Activated CD8-positive, alpha-beta memory T cell treated with anti-CD3 and anti-CD28 coated beads for 4 hours (primary cell): ENCODE measurements around the gene EFTUD2.

Source experiments
- DNase-seq, 2 donors: peaks; one replicate each; pipeline ENCODE4 v3.0.0-alpha.2; 2020; ENCODE audit warnings: low read depth in 2 of 2

EFTUD2 gene

GRCh38 chr17:44887971-44888954 lies 11.0 kb downstream of the EFTUD2 start:
- DNase-seq, result no peak

DNA sequence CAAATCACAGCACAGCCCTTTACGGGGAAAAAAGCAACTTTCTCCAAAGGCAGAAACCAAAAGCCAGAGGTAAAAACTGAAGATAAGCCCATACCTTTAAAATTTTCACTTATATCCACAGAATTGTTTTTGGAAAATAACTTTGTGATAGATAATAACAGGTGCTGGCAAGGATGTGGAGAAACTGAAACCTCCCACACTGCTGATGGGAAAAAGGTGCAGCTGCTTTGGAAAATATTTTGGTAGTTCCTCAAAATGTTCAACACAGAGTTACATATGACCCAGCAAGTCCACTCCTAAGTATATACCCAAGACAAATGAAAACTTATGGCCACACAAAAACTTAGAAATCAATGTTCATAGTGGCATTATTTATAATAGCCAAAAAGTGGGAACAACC lies 12.2 kb downstream of the EFTUD2 start:
- no peak for DNase-seq

DNA sequence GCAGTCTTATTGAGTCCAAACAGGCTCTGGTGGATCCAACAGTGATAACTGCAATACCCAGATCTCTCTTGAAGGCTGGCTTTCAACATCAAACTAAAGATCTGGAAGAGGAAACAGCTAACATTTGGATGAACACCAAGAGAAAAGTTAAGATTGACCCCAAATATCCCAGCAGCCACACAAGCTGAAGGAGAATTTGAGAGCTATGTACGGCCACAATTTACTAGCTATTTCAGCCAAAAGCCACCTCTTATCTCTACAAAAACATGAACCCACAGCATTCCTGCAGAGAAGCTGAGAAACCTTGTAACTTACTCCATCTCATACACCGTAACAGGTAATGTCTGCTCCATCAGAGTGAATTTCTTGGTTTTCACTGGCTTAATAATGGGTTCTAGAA lies 14.3 kb downstream of the EFTUD2 start:
- DNase-seq, result no peak

DNA sequence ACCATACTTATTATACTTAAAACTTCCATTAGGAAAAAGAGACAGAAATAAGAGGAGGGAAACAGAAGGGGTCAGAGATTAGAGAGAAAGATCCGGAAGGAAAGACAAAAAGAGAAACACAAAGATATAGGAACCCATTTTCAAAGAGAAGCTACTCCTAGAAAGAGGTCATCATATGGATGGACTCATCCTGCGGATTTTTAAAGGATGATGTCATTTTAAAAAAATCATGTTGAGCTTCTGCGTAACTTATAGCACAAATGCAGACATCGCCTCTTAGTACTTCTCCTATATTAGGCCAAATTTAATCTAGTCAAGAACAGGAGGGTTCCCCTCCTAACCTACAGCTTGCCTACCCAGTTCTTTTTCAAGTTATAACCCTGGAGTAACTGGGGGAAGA lies 18.1 kb downstream of the EFTUD2 start:
- no peak for DNase-seq

DNA sequence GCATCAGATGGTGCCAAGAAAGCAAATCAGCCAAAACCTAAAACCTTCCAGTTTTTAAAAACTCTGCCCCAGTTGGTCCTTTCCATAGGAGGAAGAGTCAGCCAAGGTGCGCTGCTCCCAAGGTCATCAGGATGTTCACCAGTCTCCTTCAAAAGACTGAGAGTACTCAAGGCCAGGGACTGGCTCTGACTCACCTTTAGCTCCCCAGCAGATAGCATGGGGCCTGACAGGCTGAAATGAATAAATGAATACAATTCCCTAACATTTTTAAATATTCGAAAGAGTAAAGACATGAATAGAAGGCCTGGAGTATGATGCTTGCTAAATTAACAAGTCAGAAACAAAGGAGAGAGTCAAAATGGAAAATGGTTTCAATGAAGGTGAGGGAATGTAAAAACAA lies 19.2 kb downstream of the EFTUD2 start:
- no peak for DNase-seq

DNA sequence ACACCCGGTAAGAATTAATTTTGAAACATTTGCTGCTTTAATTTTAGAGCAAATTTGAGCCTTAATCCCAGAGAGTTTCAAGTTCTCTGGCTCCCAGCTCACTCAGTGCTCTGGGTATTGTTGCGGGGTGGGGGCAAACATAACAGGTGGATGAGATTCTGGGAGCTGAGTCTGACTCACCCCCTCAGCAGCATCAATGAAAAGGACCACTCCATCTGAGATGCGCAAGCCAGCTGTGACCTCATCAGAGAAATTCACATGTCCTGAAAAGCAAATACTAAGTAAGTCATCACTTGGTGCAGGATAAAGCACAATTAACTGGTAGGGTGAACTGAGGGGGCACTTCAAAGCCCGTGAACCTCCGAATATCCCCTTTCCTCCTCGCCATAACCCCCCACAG lies 19.9 kb downstream of the EFTUD2 start:
- no peak for DNase-seq

DNA sequence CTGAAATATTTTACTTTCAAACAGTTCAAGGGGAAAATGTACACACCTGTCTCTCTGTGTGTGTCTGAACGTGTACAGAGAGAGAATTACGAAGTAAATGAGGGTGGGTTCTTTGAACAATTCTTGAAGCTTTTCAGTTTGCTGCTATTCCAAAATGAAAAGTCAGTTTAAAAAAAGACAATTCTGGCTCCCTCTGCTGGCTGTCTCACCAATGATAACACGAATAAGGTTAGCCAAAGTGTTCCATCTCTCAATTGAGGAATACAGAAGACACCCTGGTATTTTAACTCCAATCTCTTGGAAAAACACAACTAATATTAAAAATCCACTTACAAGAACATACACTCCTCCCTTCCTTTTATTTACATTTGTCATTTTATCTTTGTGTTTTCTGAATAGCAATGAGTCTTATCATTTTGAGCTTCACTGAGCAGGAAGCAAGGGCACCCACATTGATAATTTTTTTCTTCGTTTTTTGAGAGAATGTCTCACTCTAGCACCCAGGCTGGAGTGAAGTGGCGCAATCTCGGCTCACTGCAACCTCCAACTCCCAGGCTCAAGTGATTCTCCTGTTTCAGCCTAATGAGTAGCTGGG lies 20.5 kb downstream of the EFTUD2 start:
- no peak for DNase-seq

GRCh38 chr17:44877121-44877520 lies 22.1 kb downstream of the EFTUD2 start:
- DNase-seq, result no peak

DNA sequence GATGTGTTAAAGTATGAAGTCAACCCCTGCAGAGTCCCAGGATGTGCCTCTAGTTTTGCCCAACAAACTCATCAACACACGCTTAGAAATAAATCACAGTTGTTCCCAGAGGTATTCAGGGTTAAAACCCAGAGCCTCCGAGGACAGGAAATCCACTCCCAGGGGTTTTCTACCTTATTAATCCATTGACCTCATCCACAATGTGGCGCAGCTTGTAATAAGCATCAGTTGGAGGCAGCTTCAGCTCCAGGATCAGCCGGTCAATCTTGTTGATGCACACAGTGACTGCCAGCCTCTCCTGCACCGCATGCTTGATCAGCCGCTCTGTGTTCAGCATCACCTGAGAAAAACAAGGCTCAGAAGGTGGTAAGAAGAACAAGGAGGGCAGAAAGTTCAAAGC lies 23.5 kb downstream of the EFTUD2 start:
- DNase-seq, result no peak

DNA sequence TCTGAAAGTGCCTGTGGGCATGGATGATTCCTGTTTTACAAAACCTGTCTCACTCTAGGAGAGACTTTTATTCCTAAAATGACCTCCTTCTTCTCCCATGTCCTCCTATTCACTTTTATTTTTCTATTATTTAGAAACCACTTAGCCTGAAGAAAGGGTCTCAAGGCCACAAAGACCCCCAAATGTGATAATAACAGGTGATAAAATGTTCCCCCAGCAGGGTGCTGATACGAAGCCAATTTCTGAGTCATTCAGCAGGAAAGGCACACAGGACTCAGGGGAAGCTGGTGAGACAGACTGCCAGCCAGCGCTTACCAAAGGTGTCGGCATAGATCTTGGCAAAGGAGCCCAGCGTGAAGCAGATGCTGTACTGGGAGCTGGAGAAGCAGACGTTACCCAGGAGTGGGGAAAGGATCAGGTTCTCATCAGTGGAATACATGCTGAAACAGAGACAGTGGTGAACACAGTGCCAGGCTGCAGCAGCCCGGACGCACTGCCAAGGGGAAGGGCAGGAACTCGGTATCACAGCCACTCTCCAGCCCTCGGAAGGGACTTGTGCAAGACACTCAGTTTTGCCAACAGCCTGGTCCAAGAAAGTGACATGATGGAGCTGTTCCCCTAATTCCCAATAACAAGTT lies 27.0 kb downstream of the EFTUD2 start:
- DNase-seq, result no peak

GRCh38 chr17:44871556-44871955 lies 27.7 kb downstream of the EFTUD2 start:
- DNase-seq, result no peak

DNA sequence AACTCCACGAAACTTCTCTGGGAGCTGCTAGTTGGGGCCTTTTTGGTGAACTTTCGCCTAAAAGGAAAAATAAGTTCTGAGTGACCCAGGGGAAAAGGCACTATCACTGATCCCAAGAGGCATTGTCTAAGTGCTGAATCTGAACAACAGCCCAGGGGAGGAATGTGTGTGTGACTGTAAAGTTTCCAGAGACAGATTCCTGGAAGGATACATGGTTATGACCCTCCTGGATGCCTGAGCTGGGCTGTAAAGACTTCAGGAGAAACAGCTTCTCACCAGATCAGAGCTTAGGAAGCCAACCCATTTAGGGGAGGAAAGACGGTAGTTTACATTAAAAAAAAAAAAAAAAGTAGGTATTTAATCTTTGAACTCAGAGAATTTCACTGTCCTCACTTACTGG lies 31.4 kb downstream of the EFTUD2 start:
- no peak for DNase-seq

DNA sequence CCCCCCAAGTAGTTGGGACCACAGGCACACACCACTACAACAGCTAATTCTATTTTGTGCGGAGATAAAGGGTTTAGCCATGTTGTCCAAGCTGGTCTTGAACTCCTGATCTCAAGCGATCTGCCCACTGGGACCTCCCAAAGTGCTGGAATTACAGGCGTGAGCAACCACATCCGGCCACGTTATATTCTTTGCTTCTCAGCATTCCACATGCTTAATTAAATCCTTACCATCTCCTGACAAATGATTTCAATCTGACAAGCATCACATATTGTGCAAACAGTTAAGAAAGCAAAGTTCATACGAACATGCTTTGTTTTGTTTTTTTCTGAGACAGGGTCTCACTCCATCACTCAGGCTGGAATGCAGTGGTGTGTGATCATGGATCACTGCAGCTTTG lies 33.3 kb downstream of the EFTUD2 start:
- no peak for DNase-seq

DNA sequence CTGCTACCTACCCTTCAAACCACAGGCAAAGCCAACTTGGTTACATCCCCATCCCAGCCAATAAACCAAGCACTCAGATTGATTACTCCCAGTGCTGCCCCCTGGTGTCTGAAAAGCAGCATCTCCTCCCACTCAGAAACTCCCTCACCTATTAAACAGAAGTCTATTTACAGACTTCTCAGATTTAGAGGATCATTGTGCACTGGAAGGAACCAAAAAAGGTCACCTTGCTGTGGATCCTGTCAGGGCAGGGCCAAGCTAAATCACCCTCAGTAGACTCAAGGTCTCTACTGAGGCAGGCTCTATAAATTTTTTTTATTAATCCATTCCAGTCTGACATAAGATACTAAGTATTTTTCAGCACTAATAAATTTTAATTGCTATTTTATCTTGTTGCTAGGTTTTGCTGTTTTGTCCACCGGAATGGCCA lies 34.0 kb downstream of the EFTUD2 start:
- peak; percentile 35 to 37 for DNase-seq

DNA sequence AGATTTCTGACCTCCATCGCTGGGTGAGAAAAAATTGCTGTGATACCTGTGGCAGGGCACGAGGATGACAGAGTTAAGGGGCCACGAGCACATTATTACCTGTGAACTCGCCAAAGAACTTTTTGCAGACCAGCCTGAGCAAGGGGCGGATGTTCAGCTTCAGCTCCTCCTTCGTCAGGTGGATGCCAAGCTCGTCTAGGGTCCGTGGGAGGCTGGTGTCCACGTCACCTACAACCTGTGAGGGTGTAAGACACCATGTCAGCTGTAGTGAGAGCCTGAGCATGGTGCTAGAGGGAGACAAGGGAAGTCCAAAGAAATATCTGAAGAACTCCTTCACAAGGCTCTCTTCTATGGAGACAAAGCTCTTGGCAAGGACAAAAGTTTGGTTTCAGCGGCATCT lies 34.4 kb downstream of the EFTUD2 start:
- DNase-seq, result no peak

DNA sequence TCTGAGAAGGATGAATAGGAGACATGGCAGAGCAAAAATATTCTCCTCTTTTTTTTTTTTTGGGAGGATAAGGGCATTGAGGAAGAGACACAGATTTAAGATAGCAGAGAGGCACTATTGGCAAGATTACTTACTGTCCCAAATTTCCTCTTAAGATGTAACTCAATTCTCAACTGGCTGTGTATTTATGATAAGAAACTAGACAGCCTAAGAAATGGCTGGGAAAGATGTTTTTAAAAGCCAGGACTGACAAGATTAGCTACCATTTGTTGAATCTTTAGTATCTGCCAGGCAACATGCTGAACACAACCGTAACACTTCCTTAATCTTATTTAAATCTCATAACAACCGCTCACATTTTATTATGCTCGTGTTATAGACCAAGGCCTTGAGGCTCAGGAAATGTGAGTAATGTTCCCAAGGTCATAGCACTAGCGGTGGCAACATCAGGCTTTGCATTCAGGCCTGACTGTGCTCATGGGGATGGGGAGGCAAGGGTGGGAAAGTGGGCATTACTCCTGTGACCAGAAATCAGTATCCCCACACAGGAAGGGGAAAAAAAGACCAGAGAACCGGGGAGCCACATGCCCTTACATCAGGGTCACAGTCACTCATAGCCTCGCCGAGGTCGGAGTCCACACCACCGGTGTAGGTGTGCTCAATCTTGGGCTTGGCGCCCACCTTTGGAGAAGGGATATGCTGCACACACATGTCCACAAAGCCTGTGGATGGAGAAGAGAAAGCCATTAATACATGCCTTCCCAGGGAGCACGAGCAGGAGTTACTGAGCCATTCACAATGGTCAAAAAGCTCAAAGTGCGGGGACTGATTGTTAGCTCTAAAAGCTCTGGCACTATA lies 36.0 kb downstream of the EFTUD2 start:
- DNase-seq, result no peak

- DNase-seq, result no peak
These were observed 36.8 kb downstream of the EFTUD2 start for GRCh38 chr17:44862278-44862914.

DNA sequence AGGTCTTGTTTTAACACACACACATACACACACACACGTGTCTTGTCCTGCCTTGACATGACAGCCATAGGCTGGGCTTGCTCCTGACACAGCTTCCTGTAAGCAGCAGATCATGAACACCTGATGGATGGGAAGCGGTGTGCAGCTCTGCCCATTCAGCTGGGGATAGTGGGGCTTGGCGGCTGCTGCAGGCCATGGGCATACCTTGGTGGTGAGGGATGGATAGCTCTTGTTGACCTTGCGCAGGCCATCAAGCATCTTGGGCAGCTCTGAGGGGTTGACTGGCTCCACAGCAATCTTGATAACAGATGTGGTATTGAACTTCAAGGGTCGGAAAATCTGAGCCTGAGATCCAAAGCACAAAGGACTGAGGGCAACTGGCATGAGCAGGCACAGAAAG lies 39.5 kb downstream of the EFTUD2 start:
- no peak for DNase-seq

- DNase-seq, result no peak
These were observed 45.1 kb downstream of the EFTUD2 start for GRCh38 chr17:44854192-44854591.

DNA sequence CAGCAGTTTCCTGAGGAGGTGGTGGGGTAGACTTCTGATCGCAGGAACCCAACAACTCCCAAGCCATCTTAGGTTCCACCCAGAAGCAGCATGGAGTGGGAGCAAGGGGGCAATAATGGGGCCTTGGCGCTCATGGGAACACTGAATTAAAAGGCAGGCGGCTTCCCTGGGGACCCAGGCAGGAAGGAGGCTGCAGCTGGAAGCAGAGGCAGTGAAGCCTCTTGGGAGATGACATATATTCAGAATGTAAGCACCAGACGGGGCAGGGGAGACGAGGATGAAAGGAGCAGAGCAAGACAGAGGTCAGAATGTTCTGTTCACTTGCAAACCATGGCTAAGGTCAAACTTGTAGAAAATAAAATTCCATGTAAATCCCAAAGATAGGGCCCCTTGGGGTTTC lies 48.6 kb downstream of the EFTUD2 start:
- DNase-seq, result no peak

DNA sequence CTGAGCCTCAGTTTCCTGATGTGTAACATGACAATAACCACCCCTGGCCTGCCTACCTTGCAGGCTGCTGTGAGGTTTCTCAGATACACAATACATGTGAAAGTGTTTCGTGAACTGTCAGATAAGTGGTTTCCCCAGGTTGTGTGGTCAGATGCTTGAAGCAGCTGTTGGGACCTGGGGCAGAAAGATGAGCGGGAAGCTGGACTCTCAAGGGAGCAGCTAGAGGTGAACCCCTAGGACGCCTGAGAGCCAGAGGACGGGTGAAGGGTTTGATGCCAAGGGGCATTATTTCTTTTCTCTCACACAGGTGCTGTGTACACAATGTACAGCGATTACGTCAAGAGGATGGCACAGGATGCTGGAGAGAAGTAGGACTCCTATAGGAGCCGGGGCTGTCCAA lies 49.2 kb downstream of the EFTUD2 start:
- no peak for DNase-seq
